Measurements from ENCODE around the gene SAPCD2. TPM values are rescaled to one million over a fixed set of nuclear protein-coding genes. Genes with fewer than 3 reads are reported as not detected.

SAPCD2 gene
- total and polyA plus RNA-seq, 11 donors = 0.09 to 2.0 (median 0.20) TPM

GRCh38 chr9:137079401-137079787 lies 9.0 kb upstream of the SAPCD2 start:
- Histone ChIP-seq H3K4me3 (no peak overlapping the region), H3K36me3 (peaks cover 0 to 50% (median 40%) of the 10 kb centered on the region in 9 donors), H3K9me3 (no peaks in the 10 kb centered on the region), H3K27me3 (no peaks in the 10 kb centered on the region), H3K27ac (no peak overlapping the region), H3K4me1 (peaks cover 0 to 32% (median 11%) of the 10 kb centered on the region in 12 donors)
- DNase-seq (no peak), ATAC-seq (no peak)
- intact Hi-C loops (cut with DNase I) = no loop called here
- 89 to 94% (median 91%) methylated on average over 9 to 13 of the region's 13 CpGs for WGBS, 4 donors
- TF ChIP-seq, protein P1, sequence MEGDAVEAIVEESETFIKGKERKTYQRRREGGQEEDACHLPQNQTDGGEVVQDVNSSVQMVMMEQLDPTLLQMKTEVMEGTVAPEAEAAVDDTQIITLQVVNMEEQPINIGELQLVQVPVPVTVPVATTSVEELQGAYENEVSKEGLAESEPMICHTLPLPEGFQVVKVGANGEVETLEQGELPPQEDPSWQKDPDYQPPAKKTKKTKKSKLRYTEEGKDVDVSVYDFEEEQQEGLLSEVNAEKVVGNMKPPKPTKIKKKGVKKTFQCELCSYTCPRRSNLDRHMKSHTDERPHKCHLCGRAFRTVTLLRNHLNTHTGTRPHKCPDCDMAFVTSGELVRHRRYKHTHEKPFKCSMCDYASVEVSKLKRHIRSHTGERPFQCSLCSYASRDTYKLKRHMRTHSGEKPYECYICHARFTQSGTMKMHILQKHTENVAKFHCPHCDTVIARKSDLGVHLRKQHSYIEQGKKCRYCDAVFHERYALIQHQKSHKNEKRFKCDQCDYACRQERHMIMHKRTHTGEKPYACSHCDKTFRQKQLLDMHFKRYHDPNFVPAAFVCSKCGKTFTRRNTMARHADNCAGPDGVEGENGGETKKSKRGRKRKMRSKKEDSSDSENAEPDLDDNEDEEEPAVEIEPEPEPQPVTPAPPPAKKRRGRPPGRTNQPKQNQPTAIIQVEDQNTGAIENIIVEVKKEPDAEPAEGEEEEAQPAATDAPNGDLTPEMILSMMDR (IDR thresholded peaks at IDR 0.05) = no peak
- no peak for TF ChIP-seq POLR2A (IDR thresholded peaks at IDR 0.05)

DNA sequence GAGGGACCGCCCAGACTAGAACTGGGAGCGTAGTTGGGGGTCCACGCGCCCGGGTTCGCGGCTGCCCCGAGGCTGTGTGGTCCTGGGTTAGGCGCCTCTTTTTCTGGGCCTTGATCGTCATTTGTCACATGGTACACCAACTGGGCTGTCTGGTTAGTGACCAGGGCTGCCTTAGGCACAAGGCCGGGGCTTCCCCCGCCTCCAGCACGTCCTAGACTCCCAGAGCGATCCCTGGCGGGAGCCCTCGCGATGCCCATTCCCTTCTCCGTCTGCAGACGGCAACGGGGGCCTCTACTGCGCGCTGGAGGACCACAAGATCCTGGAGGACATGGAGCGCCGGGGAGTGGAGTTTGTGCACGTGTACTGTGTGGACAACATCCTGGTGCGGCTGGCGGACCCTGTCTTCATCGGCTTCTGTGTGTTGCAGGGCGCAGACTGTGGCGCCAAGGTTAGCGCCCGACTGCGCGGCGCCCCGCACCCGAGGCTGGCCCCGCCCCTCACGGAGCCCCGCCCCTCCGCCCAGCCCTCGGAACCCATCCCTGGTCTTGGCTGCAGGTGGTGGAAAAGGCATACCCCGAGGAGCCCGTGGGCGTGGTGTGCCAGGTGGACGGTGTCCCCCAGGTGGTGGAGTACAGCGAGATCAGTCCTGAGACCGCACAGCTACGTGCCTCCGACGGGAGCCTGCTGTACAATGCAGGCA lies 8.5 kb upstream of the SAPCD2 start:
- Histone ChIP-seq H3K9me3 (no peaks in the 10 kb centered on the region), H3K36me3 (peaks cover 0 to 50% (median 40%) of the 10 kb centered on the region in 9 donors), H3K27ac (peak overlapping the region in 1 of 12 donors; percentile 76), H3K4me3 (peak overlapping the region in 8 of 12 donors; percentile 60 to 85 (median 76)), H3K27me3 (no peaks in the 10 kb centered on the region), H3K4me1 (peaks cover 0 to 32% (median 11%) of the 10 kb centered on the region in 12 donors)
- WGBS, 4 donors = 73 to 83% (median 76%) methylated on average over 13 to 51 of the region's 51 CpGs
- intact Hi-C loops (cut with DNase I) = no loop called here
- DNase-seq (no peak), ATAC-seq (no peak)
- no peak for TF ChIP-seq POLR2A (IDR thresholded peaks at IDR 0.05)
- TF ChIP-seq, protein P1 (IDR thresholded peaks at IDR 0.05) = no peak

DNA sequence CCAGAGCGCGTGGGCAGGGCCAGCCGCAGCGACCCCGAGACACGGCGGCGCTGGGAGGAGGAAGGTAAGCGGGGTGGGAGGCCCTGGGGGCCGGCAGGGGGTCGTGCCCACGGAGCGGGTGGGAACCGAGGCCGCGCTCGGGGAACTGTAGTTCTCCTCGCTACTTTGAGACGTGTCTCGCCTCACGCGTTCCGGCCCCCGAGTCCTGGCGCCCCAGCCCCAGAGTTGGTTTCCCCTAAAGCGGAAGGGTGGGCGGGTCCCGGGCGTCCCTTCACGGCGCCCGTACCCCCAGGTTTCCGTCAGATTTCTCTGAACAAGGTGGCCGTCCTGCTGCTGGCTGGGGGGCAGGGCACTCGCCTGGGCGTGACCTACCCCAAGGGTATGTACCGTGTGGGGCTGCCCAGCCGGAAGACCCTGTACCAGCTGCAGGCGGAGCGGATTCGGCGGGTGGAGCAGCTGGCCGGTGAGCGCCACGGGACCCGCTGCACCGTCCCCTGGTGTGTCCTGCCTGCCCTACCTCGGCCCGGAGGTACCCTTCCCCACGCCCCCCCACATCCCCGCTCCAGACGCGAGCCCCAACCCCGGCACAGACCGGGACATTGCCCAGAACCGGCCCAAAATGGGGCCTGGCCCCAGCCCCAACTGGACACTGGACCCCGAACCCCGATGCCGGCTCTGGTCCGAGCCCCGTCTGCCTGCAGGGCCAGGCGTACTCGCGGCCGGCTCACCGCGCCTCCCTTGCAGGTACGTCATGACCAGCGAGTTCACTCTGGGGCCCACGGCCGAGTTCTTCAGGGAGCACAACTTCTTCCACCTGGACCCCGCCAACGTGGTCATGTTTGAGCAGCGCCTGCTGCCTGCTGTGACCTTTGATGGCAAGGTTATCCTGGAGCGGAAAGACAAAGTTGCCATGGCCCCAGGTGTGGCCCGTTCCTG lies 7.7 kb upstream of the SAPCD2 start:
- peak overlapping the region in 8 of 12 donors; percentile 22 to 83 (median 62) for H3K27ac ChIP-seq
- TF ChIP-seq, protein P1 (IDR thresholded peaks at IDR 0.05) = no peak
- TF ChIP-seq POLR2A (IDR thresholded peaks at IDR 0.05) = no peak
- H3K4me1 ChIP-seq = peaks cover 0 to 38% (median 11%) of the 10 kb centered on the region in 12 donors

More for the DNA sequence above, 7.7 kb upstream of the SAPCD2 start:
- peak overlapping the region; percentile 57 to 85 (median 70) for H3K4me3 ChIP-seq
- WGBS, 4 donors = 16 to 27% (median 20%) methylated on average over 32 to 76 of the region's 76 CpGs
- DNase-seq = peak in 1 of 5 donors; percentile 77
- intact Hi-C loops (cut with DNase I) = no loop called here
- ATAC-seq = peak in 3 of 4 donors; percentile 14 to 17 (median 17)
- H3K9me3 ChIP-seq = no peaks in the 10 kb centered on the region
- no peaks in the 10 kb centered on the region for H3K27me3 ChIP-seq
- peaks cover 0 to 48% (median 39%) of the 10 kb centered on the region in 9 donors for H3K36me3 ChIP-seq
